H54 (cell line): Measurements from ENCODE around the gene LGALS7B.
"Not testable (repeated sequence)": the region's sequence is repeated elsewhere in the genome, so short reads cannot be mapped to it uniquely, and the experiment has no call there.

Experiments
- DNase-seq: peaks from one replicate; pipeline ENCODE4 v3.0.0; 2011; ENCODE audit warnings: low spot score, mixed read lengths; ENCODE audit not compliant: insufficient read length
- FAIRE-seq: peaks from 3 replicates; lab custom pipeline; 2011; peaks lifted over from hg19 to GRCh38; lab: Jason Lieb, UNC
- POLR2A ChIP-seq: IDR thresholded peaks from 2 replicates; pipeline ENCODE4 v1.6.1; 2011; ENCODE audit warnings: low read depth, mild to moderate bottlenecking, low read length

The LGALS7B gene

DNA sequence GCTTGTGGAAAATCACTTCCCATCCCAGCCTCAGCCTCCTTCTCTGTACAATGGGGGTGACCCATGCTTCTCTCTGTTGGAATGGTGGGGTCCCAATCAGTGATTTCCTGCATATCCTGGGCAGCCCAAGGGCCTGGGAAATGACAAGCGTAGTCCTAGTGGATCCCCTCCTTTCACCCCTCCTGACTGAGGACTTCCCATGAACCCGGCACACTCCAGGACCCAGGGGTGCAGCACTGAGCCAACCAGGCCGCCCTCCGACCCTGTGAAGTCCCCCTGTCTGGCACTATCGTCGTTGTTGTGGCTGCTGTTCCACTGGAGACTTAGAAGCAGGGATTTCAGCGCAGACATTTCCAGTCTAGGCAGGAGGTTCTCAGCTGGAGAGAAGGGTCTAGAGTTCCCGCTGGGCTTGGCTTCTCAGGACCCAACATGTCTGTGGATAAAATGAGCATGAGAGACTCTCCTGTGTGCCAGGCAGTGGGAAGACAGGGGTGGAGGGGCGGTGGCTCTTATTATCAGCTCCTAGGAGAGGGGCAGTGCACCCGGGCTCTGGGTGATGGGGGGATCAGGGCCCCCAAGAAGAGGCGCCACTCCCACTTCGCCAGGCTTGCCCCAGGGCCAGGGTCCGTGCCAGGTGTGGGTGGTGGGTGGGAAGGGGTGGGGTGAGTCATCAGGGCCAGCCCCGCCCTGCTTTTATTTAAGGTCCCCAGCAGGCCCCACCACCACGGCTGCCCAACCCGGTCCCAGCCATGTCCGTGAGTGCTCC, at the start of gene LGALS7B:
TSS of gene LGALS7B (plus strand) at position 723 of the 766 bp plus-strand sequence. CDS start at position 750, 27 bp downstream.
- no peak for DNase-seq
- FAIRE-seq = no peak
- no peak for TF ChIP-seq POLR2A

- no peak for DNase-seq
- FAIRE-seq = no peak
- TF ChIP-seq POLR2A = no peak
Measured at GRCh38 chr19:38739440-38740256, 49.4 kb upstream of the LGALS7B start.

GRCh38 chr19:38740257-38740592, 48.8 kb upstream of the LGALS7B start:
- no peak for DNase-seq
- TF ChIP-seq POLR2A = no peak
- no peak for FAIRE-seq

- no peak for TF ChIP-seq POLR2A
- DNase-seq (no peak), FAIRE-seq (no peak)
Measured at GRCh38 chr19:38740932-38741331, 48.1 kb upstream of the LGALS7B start.

GRCh38 chr19:38741670-38742069, 47.3 kb upstream of the LGALS7B start:
- DNase-seq (no peak), FAIRE-seq (no peak)
- TF ChIP-seq POLR2A = no peak

DNA sequence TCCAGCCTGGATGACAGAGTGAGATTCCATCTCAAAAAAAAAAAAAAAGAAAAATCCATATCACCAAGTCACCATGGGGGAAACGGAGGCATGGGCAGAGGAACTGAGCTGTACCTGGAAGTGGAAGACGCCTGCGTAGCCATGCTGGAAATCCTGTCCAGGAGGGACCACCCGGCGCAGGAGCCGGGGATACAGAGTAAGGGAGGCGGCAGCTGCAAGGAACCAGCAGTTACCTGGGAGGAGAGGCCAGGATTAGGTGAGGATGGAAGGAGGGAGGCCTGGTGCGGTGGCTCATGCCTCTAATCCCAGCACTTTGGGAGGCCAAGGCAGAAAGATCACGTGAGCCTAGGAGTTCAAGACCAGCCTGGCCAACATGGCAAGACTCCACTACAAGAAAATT, 46.7 kb upstream of the LGALS7B start:
- no peak for FAIRE-seq
- DNase-seq = no peak
- TF ChIP-seq POLR2A = no peak

DNA sequence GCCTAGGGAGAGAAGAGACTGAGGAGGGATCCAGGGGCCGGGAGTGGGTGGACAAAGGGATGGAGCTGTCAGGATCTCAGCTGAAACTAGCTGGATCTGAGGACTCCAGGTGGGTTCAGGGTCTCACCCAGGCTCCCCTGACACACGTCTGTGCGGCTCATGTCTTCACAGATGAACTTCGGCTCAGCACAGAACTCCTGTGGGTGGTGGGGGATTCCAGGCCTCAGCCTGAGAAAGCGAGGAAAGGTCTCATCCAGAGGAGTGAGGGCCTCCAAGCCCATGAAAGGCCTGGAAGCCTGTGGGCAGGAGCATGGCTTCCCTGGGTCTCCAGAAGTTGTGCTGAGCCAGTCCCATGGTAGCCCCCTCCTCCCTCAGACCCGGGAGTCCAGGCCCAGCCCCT, 46.1 kb upstream of the LGALS7B start:
- DNase-seq = no peak
- FAIRE-seq = no peak
- no peak for TF ChIP-seq POLR2A

GRCh38 chr19:38743394-38744297, 45.4 kb upstream of the LGALS7B start:
- FAIRE-seq (no peak), DNase-seq (no peak)
- TF ChIP-seq POLR2A = no peak

GRCh38 chr19:38744298-38744681, 44.7 kb upstream of the LGALS7B start, which contains the start of gene CAPN12:
Gene CAPN12 (minus strand): TSS chr19:38744474. CDS start chr19:38744165, 309 bp downstream.
- FAIRE-seq = no peak
- TF ChIP-seq POLR2A = no peak
- DNase-seq = no peak

GRCh38 chr19:38744874-38745273, 44.1 kb upstream of the LGALS7B start:
- no peak for DNase-seq
- no peak for TF ChIP-seq POLR2A
- FAIRE-seq = no peak

DNA sequence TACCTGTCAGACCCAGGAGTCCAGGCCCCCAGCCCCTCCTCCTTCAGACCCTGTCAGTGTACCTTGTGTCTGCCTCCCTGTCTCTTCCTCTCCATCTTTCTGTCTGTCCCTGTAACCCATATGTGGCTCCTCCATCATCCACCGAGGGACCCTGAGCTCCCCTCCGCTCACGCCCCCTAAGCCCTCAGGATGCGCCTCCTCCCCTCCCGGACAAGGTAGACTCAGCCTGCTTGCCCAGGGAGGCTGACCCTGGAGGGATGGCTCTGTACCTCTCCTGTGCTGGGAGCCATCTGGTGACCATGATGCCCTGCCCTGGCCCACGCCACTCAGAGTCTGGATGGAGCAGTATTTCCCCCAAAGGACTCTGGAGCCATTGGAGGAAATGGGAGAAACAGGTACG, 43.7 kb upstream of the LGALS7B start:
- TF ChIP-seq POLR2A = no peak
- FAIRE-seq (no peak), DNase-seq (peak; percentile 5)

GRCh38 chr19:38753783-38754182, 35.2 kb upstream of the LGALS7B start:
- FAIRE-seq, DNase-seq: not testable (repeated sequence)

DNA sequence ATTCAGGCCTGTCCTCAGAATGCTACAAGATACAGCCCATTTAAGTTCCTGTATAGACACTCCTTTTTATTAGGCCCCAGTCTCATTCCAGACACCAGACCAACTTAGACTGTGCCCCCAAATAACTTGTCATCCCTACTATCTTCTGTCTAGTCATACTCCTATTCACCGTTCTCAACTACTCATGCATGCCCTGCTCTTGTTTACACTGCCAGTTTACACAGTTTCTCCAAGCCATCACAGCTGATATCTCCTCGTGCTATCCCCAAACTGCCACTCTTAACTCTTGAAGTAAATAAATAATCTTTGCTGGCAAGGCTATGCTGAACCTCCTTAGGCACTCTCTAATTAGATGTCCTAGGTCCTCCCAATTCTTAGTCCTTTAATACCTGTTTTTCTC, 34.8 kb upstream of the LGALS7B start:
- FAIRE-seq, DNase-seq: not testable (repeated sequence)

- no peak for DNase-seq
- TF ChIP-seq POLR2A = no peak
- FAIRE-seq = no peak
Measured at GRCh38 chr19:38759590-38760003, 29.4 kb upstream of the LGALS7B start.

- not testable (repeated sequence) for FAIRE-seq, DNase-seq
Measured at GRCh38 chr19:38760805-38761517, 28.0 kb upstream of the LGALS7B start.

GRCh38 chr19:38761884-38762389, 27.1 kb upstream of the LGALS7B start:
- FAIRE-seq, DNase-seq: not testable (repeated sequence)
